ENCODE measurements around the gene TMEM80.

The TMEM80 gene

GRCh38 chr11:699753-700152 is 4.1 kb downstream of the TMEM80 start:
- no peak for DNase-seq (ENCODE audit: low spot score)

GRCh38 chr11:701741-702461 is 6.3 kb downstream of the TMEM80 start:
- DNase-seq (ENCODE audit: low spot score): no peak

GRCh38 chr11:702462-703461 is 7.1 kb downstream of the TMEM80 start:
- DNase-seq (ENCODE audit: low spot score): no peak

- no peak for DNase-seq (ENCODE audit: low spot score)
Measured at GRCh38 chr11:703506-703905, 7.9 kb downstream of the TMEM80 start.

GRCh38 chr11:704228-704674 is 8.6 kb downstream of the TMEM80 start:
- no peak for DNase-seq (ENCODE audit: low spot score)

- DNase-seq (ENCODE audit: low spot score): no peak
Measured at GRCh38 chr11:704781-705645, 9.4 kb downstream of the TMEM80 start.

- DNase-seq (ENCODE audit: low spot score): no peak
Measured at GRCh38 chr11:705646-706438, 10.2 kb downstream of the TMEM80 start, which contains the start of gene EPS8L2. EPS8L2 (plus strand) TSS chr11:706231; CDS start chr11:709408, 3,177 bp downstream.

GRCh38 chr11:706439-706956 is 10.9 kb downstream of the TMEM80 start:
- DNase-seq (ENCODE audit: low spot score): no peak

- no peak for DNase-seq (ENCODE audit: low spot score)
Measured at GRCh38 chr11:706957-707816, 11.6 kb downstream of the TMEM80 start.

GRCh38 chr11:707817-708420 is 12.3 kb downstream of the TMEM80 start:
- no peak for DNase-seq (ENCODE audit: low spot score)

GRCh38 chr11:708511-708910 is 12.9 kb downstream of the TMEM80 start:
- no peak for DNase-seq (ENCODE audit: low spot score)

GRCh38 chr11:709109-709997 is 13.7 kb downstream of the TMEM80 start:
- DNase-seq (ENCODE audit: low spot score): no peak

- no peak for DNase-seq (ENCODE audit: low spot score)
Measured at GRCh38 chr11:714436-714835, 18.8 kb downstream of the TMEM80 start.

- DNase-seq (ENCODE audit: low spot score): no peak
Measured at GRCh38 chr11:719214-720016, 23.8 kb downstream of the TMEM80 start.

- no peak for DNase-seq (ENCODE audit: low spot score)
Measured at GRCh38 chr11:720017-720641, 24.5 kb downstream of the TMEM80 start.

- DNase-seq (ENCODE audit: low spot score): no peak
Measured at GRCh38 chr11:720642-721246, 25.1 kb downstream of the TMEM80 start.
